ENCODE results near the gene ZNF219. TPM values are rescaled to one million over a fixed set of nuclear protein-coding genes. Genes with fewer than 3 reads are reported as not detected.

ZNF219 gene
- total RNA-seq, 1 donor from 2014 or later = 111 TPM

DNA sequence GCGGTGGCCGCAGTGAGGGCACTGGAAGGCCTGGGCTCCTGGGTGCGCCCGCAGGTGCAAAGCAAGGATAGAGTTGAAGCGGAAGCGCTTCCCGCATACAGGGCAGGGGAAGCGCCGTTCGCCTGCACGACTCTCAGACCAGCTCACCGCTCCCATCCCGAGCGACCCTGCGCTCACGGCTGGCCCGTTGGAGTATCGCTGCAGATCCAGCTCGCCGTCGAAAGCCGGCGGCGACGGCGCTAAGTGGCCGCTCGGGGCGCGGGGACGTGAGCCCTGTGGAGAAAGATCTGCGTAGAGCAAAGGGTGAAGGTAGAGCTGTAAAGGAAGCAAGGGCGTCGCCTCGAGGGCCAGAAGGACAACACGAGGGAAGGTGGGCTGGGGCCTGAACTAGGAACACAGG lies 5.4 kb downstream of the ZNF219 start:
- peaks cover 36% of the 10 kb centered on the region for H3K4me1 Mint-ChIP-seq (ENCODE audit: low read depth)
- DNase-seq (ENCODE audit: low spot score, unreplicated experiment) = no peak
- no peaks in the 10 kb centered on the region for H3K27me3 Mint-ChIP-seq
- peak overlapping the region; percentile 85 for H3K27ac Mint-ChIP-seq
- H3K9me3 Mint-ChIP-seq (ENCODE audit: low read depth) = no peaks in the 10 kb centered on the region
- peaks cover 28% of the 10 kb centered on the region for H3K36me3 Mint-ChIP-seq (ENCODE audit: insufficient read depth)
- no peak for TF ChIP-seq CTCF (IDR thresholded peaks at IDR 0.05; ENCODE audit: unreplicated experiment)
- H3K4me3 Mint-ChIP-seq (ENCODE audit: low read depth) = no peak overlapping the region

DNA sequence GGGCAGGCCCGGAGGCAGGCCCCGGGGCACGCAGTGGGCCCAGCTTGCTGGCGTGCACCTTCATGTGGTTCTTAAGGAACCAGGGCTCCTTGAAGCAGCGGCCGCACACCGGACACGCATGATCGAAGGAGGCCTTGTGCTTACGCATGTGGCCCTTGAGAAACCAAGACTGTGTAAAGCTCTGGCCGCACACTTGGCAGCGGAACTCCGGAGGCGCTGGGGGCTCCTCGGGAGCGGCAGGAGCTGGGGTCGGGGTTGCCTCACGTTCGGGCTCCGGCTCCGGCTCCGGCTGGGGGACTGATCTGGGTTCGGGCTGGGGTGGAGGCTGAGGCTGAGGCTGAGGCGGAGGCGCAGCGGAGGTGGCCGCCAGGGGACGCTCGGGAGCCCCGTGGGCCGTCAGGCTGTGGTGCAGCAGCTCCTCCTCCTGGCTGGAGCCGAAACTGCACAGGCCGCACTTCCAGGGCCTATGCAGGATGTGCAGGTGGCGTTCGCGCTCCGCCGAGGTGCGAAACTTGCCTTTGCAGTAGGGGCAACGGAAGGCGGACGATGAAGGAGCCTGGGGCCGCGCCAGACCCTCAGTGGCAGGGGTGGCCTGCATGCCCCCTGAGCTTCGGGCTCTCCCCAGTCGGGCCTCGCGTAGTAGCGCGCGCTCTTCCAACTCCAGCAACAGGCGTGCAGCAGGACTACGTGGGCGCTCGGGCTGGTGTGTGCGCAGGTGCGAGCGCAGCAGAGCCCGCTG lies 6.0 kb downstream of the ZNF219 start:
- TF ChIP-seq CTCF (IDR thresholded peaks at IDR 0.05; ENCODE audit: unreplicated experiment) = peak; percentile 98
- Mint-ChIP-seq H3K4me3 (ENCODE audit: low read depth) (no peak overlapping the region), H3K36me3 (ENCODE audit: insufficient read depth) (peaks cover 29% of the 10 kb centered on the region)

GRCh38 chr14:21091821-21092272 lies 6.6 kb downstream of the ZNF219 start:
- no peak for TF ChIP-seq CTCF (IDR thresholded peaks at IDR 0.05; ENCODE audit: unreplicated experiment)
- Mint-ChIP-seq H3K36me3 (ENCODE audit: insufficient read depth) (peaks cover 29% of the 10 kb centered on the region), H3K27me3 (no peaks in the 10 kb centered on the region), H3K27ac (peak overlapping the region; percentile 80), H3K4me1 (ENCODE audit: low read depth) (peaks cover 32% of the 10 kb centered on the region), H3K9me3 (ENCODE audit: low read depth) (no peaks in the 10 kb centered on the region), H3K4me3 (ENCODE audit: low read depth) (no peak overlapping the region)
- DNase-seq (ENCODE audit: low spot score, unreplicated experiment) = no peak

More for the DNA sequence above, 6.0 kb downstream of the ZNF219 start:
- peaks cover 36% of the 10 kb centered on the region for H3K4me1 Mint-ChIP-seq (ENCODE audit: low read depth)
- peak; percentile 76 for DNase-seq (ENCODE audit: low spot score, unreplicated experiment)
- no peak overlapping the region for H3K27ac Mint-ChIP-seq
- H3K27me3 Mint-ChIP-seq = no peaks in the 10 kb centered on the region
- H3K9me3 Mint-ChIP-seq (ENCODE audit: low read depth) = no peaks in the 10 kb centered on the region

DNA sequence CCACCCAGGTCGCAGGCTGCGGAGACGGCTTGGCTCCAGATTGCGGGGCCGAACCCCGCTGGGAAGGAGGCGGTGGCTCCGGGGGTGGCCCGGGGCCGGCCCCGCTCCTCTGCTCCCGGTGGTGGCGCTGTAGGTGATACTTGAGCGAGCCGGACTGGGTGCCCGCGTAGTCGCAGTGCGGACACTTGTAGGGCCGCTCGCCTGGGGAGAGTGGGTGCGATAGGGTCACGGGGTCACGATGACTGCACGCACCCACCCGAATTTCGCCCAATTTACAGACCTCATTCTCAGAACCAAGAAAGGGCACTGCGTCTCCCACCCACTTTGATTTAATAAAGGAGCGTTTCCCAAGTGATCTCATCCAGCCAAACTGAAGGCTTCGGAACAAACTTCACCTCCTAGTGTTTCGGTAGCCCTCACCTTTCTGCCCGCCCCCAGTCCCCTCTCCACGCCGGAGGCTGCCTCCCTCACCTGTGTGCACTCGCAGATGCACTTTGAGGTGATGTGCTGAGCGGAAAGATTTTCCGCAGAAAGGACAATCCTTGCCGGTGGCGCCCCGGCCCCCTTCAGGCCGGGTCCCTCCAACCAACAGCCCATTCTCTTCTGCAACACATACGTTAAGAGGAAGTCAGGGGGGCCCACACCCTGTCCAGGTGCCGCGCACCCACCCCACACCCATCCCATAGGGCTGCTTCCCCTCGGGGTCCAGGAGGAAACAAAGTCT lies 7.4 kb downstream of the ZNF219 start:
- H3K27ac Mint-ChIP-seq = peak overlapping the region; percentile 80
- no peak for DNase-seq (ENCODE audit: low spot score, unreplicated experiment)
- H3K4me1 Mint-ChIP-seq (ENCODE audit: low read depth) = peaks cover 27% of the 10 kb centered on the region
- no peak for TF ChIP-seq CTCF (IDR thresholded peaks at IDR 0.05; ENCODE audit: unreplicated experiment)
- peaks cover 35% of the 10 kb centered on the region for H3K36me3 Mint-ChIP-seq (ENCODE audit: insufficient read depth)
- no peaks in the 10 kb centered on the region for H3K9me3 Mint-ChIP-seq (ENCODE audit: low read depth)
- H3K4me3 Mint-ChIP-seq (ENCODE audit: low read depth) = no peak overlapping the region
- no peaks in the 10 kb centered on the region for H3K27me3 Mint-ChIP-seq

GRCh38 chr14:21090194-21090939 lies 8.1 kb downstream of the ZNF219 start:
- peak; percentile 51 for TF ChIP-seq CTCF (IDR thresholded peaks at IDR 0.05; ENCODE audit: unreplicated experiment)
- Mint-ChIP-seq H3K27ac (peak overlapping the region; percentile 81), H3K36me3 (ENCODE audit: insufficient read depth) (peaks cover 36% of the 10 kb centered on the region), H3K9me3 (ENCODE audit: low read depth) (no peaks in the 10 kb centered on the region), H3K27me3 (no peaks in the 10 kb centered on the region), H3K4me3 (ENCODE audit: low read depth) (no peak overlapping the region), H3K4me1 (ENCODE audit: low read depth) (peaks cover 22% of the 10 kb centered on the region)
- DNase-seq (ENCODE audit: low spot score, unreplicated experiment) = no peak

Measured in progenitor cell of endocrine pancreas (in vitro differentiated cells).